ENCODE measurements around the gene TNFSF15.

DNA sequence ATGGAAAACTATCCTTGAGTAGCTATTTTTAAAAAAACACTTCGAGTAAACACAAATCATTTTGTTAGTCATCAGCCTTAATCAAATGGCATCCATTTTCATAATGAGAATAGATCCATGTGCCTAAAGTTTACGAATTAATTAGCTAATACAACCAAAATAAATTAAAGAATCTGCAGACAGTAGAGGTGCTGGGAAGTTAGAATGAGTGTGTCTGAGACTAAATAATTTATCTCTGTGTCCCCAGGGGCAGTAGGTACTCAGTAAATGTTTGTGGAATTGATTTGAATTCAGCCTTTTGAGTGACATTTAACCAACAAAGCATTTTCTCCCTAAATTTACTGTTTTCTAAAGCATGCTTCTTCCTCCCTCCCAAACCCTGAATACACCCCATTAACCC lies 18.6 kb downstream of the TNFSF15 start:
- TF ChIP-seq EP300 (IDR thresholded peaks at IDR 0.05), result no peak
- TF ChIP-seq, protein P1, sequence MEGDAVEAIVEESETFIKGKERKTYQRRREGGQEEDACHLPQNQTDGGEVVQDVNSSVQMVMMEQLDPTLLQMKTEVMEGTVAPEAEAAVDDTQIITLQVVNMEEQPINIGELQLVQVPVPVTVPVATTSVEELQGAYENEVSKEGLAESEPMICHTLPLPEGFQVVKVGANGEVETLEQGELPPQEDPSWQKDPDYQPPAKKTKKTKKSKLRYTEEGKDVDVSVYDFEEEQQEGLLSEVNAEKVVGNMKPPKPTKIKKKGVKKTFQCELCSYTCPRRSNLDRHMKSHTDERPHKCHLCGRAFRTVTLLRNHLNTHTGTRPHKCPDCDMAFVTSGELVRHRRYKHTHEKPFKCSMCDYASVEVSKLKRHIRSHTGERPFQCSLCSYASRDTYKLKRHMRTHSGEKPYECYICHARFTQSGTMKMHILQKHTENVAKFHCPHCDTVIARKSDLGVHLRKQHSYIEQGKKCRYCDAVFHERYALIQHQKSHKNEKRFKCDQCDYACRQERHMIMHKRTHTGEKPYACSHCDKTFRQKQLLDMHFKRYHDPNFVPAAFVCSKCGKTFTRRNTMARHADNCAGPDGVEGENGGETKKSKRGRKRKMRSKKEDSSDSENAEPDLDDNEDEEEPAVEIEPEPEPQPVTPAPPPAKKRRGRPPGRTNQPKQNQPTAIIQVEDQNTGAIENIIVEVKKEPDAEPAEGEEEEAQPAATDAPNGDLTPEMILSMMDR (IDR thresholded peaks at IDR 0.05), result no peak
- no peak for TF ChIP-seq POLR2A (IDR thresholded peaks at IDR 0.05)

Data from ovary (tissue), 3 donors.